ENCODE data around the gene UGT1A10. TPM values are rescaled to one million over a fixed set of nuclear protein-coding genes. Genes with fewer than 3 reads are reported as not detected.

UGT1A10 gene
- total and polyA plus RNA-seq, 2 donors (not counting 3 experiments of a cell fraction or from before 2014, with no cell fraction given) = not detected

DNA sequence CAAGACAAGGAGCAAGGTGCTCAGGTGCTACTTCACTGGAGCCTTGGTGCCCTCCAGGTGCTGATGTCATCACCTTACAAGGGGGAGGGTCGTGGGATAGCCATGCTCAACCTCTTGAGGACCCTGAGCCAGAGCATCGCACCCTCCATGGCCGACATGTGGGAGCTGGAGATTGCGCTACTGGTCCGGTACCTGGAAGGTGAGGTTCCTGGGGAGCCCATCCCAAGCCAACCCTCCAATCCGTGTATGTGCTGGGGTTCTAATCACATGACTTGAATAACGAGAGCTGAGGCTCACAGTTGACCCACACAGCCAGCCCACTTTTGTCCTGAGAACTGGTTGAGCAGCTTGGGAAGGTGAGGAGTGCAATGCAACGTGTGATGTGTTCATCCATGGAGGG is 167.7 kb downstream of the UGT1A10 start:
- intact Hi-C loops (cut with micrococcal nuclease) (no loop called here), dilution Hi-C loops (cut with MboI; ENCODE audit: extremely low pct_ligation_motif_present, low sequenced_read_pairs) (no loop called here)
- no peak overlapping the region for H3K9ac ChIP-seq (replicated peaks; ENCODE audit: extremely low read depth, insufficient read depth, low read length)
- BruUV-seq (replicated peaks) = no TSS peak
- no peak for FAIRE-seq
- ChIA-PET POLR2A (no interaction called here), CTCF (no interaction called here)
- DNase-seq (ENCODE audit: low read depth, low spot score) = no peak
- no peaks in the 10 kb centered on the region for H4K20me1 ChIP-seq (replicated peaks; ENCODE audit: control insufficient read depth, extremely low read depth, insufficient read depth, low read length)
- no peak overlapping the region for H3K4me3 ChIP-seq (replicated peaks in 1 of 3; ENCODE audit: insufficient read depth in 1 of 3, low read depth in 1 of 3, low read length in 3 of 3)
- no peak overlapping the region for H2AFZ ChIP-seq (ENCODE audit: low read depth, low read length)
- TF ChIP-seq FOS (IDR thresholded peaks at IDR 0.05; ENCODE audit: borderline replicate concordance, insufficient read depth, low read length) = no peak
- TF ChIP-seq, protein P1, sequence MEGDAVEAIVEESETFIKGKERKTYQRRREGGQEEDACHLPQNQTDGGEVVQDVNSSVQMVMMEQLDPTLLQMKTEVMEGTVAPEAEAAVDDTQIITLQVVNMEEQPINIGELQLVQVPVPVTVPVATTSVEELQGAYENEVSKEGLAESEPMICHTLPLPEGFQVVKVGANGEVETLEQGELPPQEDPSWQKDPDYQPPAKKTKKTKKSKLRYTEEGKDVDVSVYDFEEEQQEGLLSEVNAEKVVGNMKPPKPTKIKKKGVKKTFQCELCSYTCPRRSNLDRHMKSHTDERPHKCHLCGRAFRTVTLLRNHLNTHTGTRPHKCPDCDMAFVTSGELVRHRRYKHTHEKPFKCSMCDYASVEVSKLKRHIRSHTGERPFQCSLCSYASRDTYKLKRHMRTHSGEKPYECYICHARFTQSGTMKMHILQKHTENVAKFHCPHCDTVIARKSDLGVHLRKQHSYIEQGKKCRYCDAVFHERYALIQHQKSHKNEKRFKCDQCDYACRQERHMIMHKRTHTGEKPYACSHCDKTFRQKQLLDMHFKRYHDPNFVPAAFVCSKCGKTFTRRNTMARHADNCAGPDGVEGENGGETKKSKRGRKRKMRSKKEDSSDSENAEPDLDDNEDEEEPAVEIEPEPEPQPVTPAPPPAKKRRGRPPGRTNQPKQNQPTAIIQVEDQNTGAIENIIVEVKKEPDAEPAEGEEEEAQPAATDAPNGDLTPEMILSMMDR (IDR thresholded peaks at IDR 0.05; ENCODE audit: extremely low read depth in 1 of 2, insufficient read depth in 1 of 2, low read depth in 1 of 2, low read length in 2 of 2) = no peak
- no peaks in the 10 kb centered on the region for H3K27me3 ChIP-seq (ENCODE audit: control insufficient read depth in 2 of 2, insufficient read depth in 2 of 2, low read length in 2 of 2)
- H3K4me1 ChIP-seq (ENCODE audit: control insufficient read depth, extremely low read depth, insufficient read depth, low read length) = no peaks in the 10 kb centered on the region
- no peaks in the 10 kb centered on the region for H3K9me3 ChIP-seq (replicated peaks; ENCODE audit: control insufficient read depth, insufficient read depth, low read length)
- H3K36me3 ChIP-seq (ENCODE audit: control insufficient read depth in 2 of 2, extremely low read depth in 1 of 2, insufficient read depth in 2 of 2, low read length in 2 of 2) = no peaks in the 10 kb centered on the region
- no peaks in the 10 kb centered on the region for H3K79me2 ChIP-seq (ENCODE audit: control insufficient read depth, insufficient read depth, low read length)
- no peak overlapping the region for H3K4me2 ChIP-seq (ENCODE audit: insufficient read depth, low read length)
- no peaks in the 10 kb centered on the region for H3K9me1 ChIP-seq (replicated peaks; ENCODE audit: control insufficient read depth, extremely low read depth, insufficient read depth, low read length)
- no peak overlapping the region for H3K27ac ChIP-seq (ENCODE audit: insufficient read depth, low read depth, low read length)

DNA sequence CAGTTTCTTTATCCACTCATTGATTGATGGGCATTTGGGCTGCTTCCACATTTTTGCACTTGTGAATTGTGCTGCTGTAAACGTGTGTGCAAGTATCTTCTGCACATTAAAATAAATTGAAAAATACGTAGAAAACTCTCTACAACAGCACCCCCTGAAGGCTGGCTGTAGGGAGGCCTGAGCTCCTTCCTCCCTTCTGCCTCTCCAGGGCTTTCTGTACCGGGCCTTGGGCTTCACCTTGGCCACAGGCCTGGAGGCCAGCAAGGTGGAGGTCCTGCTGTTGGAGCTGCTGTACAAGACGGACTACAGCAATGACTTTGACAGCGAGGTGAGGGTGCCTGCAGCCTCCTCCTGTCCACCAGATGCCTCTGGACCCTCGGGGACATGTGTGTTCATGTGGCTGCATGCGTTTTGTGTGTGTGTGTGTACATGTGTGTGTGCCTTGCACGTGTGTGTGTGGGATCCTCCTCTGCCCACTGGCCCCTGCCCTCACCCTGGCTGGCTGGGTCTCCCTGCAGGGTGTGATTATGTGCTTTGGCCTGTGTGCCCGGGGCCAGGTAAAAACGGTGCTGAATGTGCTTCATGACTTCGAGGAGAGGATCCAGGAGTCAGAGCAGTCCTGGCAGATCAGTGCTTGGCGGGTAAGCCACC is 171.1 kb downstream of the UGT1A10 start:
- no peak for TF ChIP-seq POLR2A (IDR thresholded peaks at IDR 0.05; ENCODE audit: low read depth, low read length)
- no peak for TF ChIP-seq POLR2AphosphoS5 (IDR thresholded peaks at IDR 0.05; ENCODE audit: insufficient read depth, low read depth, low read length)
- no peak for TF ChIP-seq MYC (IDR thresholded peaks at IDR 0.05; ENCODE audit: low read depth, low read length)
- TF ChIP-seq EZH2 (IDR thresholded peaks at IDR 0.05; ENCODE audit: borderline replicate concordance, low read depth, low read length, severe bottlenecking) = no peak
- TF ChIP-seq, protein P1 (IDR thresholded peaks at IDR 0.05; ENCODE audit: extremely low read depth in 1 of 2, insufficient read depth in 1 of 2, low read depth in 1 of 2, low read length in 2 of 2) = no peak
- TF ChIP-seq JUN (IDR thresholded peaks at IDR 0.05; ENCODE audit: borderline replicate concordance, insufficient read depth, insufficient read length, low read depth) = no peak
- no peak for TF ChIP-seq FOS (IDR thresholded peaks at IDR 0.05; ENCODE audit: borderline replicate concordance, insufficient read depth, low read length)
- TF ChIP-seq GATA2 (IDR thresholded peaks at IDR 0.05; ENCODE audit: insufficient read depth, insufficient read length, low read depth, low read length) = no peak
- TF ChIP-seq, protein P2, sequence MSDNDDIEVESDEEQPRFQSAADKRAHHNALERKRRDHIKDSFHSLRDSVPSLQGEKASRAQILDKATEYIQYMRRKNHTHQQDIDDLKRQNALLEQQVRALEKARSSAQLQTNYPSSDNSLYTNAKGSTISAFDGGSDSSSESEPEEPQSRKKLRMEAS (IDR thresholded peaks at IDR 0.05; ENCODE audit: insufficient read depth, insufficient read length) = no peak
- H3K9me1 ChIP-seq (replicated peaks; ENCODE audit: control insufficient read depth, extremely low read depth, insufficient read depth, low read length) = no peaks in the 10 kb centered on the region
- dilution Hi-C loops (cut with MboI; ENCODE audit: extremely low pct_ligation_motif_present, low sequenced_read_pairs) = no loop called here
- intact Hi-C loops (cut with micrococcal nuclease) = no loop called here
- no peak overlapping the region for H3K27ac ChIP-seq (ENCODE audit: insufficient read depth, low read depth, low read length)
- H3K36me3 ChIP-seq (ENCODE audit: control insufficient read depth in 2 of 2, extremely low read depth in 1 of 2, insufficient read depth in 2 of 2, low read length in 2 of 2) = no peaks in the 10 kb centered on the region
- peaks cover 0 to 1% of the 10 kb centered on the region in 2 experiments for H3K27me3 ChIP-seq (ENCODE audit: control insufficient read depth in 2 of 2, insufficient read depth in 2 of 2, low read length in 2 of 2)
- no peaks in the 10 kb centered on the region for H3K4me1 ChIP-seq (ENCODE audit: control insufficient read depth, extremely low read depth, insufficient read depth, low read length)
- H2AFZ ChIP-seq (ENCODE audit: low read depth, low read length) = no peak overlapping the region
- H3K9ac ChIP-seq (replicated peaks; ENCODE audit: extremely low read depth, insufficient read depth, low read length) = no peak overlapping the region
- CTCF ChIA-PET = interaction anchor here (1.0 to 1.8 kb wide), 2 partner anchors 359 to 364 kb away, joined by 3 to 7 read pairs; no protein-coding TSS in a partner anchor
- H4K20me1 ChIP-seq (replicated peaks; ENCODE audit: control insufficient read depth, extremely low read depth, insufficient read depth, low read length) = no peaks in the 10 kb centered on the region
- no peak overlapping the region for H3K4me2 ChIP-seq (ENCODE audit: insufficient read depth, low read length)
- no peaks in the 10 kb centered on the region for H3K79me2 ChIP-seq (ENCODE audit: control insufficient read depth, insufficient read depth, low read length)
- POLR2A ChIA-PET = no interaction called here
- FAIRE-seq (no peak), DNase-seq (ENCODE audit: low read depth, low spot score) (no peak)
- no peaks in the 10 kb centered on the region for H3K9me3 ChIP-seq (replicated peaks; ENCODE audit: control insufficient read depth, insufficient read depth, low read length)
- no TSS peak for BruUV-seq (replicated peaks)
- H3K4me3 ChIP-seq (replicated peaks in 1 of 3; ENCODE audit: insufficient read depth in 1 of 3, low read depth in 1 of 3, low read length in 3 of 3) = no peak overlapping the region
